ENCODE measurements around the gene UBE2D2.

The UBE2D2 gene

GRCh38 chr5:139667001-139667729, 106.0 kb downstream of the UBE2D2 start:
- TF ChIP-seq CTCF (conservative IDR thresholded peaks at IDR 0.05) (no peak), ZFX (IDR thresholded peaks at IDR 0.05) (no peak)
- no peak overlapping the region for H3K27ac ChIP-seq

- peak overlapping the region; percentile 35; the same call in 1 of the 2 replicates for H3K27ac ChIP-seq
- no peak for TF ChIP-seq ZFX (IDR thresholded peaks at IDR 0.05)
- TF ChIP-seq CTCF (conservative IDR thresholded peaks at IDR 0.05): no peak
These were observed 106.6 kb downstream of the UBE2D2 start for GRCh38 chr5:139667730-139668063.

- H3K27ac ChIP-seq: peak overlapping the region; percentile 35
- TF ChIP-seq CTCF (conservative IDR thresholded peaks at IDR 0.05): no peak
- peak; percentile 65; the same call in 1 of the 2 replicates for TF ChIP-seq ZFX (IDR thresholded peaks at IDR 0.05)
These were observed 107.1 kb downstream of the UBE2D2 start for GRCh38 chr5:139668064-139668880.

GRCh38 chr5:139668924-139669661, 108.0 kb downstream of the UBE2D2 start:
- H3K27ac ChIP-seq: no peak overlapping the region
- TF ChIP-seq ZFX (IDR thresholded peaks at IDR 0.05): no peak
- TF ChIP-seq CTCF (conservative IDR thresholded peaks at IDR 0.05): no peak

- no peak overlapping the region for H3K27ac ChIP-seq
- TF ChIP-seq ZFX (IDR thresholded peaks at IDR 0.05): no peak
These were observed 108.7 kb downstream of the UBE2D2 start for GRCh38 chr5:139669662-139670368.

GRCh38 chr5:139670369-139671095, 109.4 kb downstream of the UBE2D2 start:
- TF ChIP-seq CTCF (conservative IDR thresholded peaks at IDR 0.05) (no peak), ZFX (IDR thresholded peaks at IDR 0.05) (no peak)
- H3K27ac ChIP-seq: no peak overlapping the region

Measured in C4-2B (cell line).